ENCODE results near the gene LEAP2. TPM values are rescaled to one million over a fixed set of nuclear protein-coding genes. Genes with fewer than 3 reads are reported as not detected.

LEAP2 gene
- total RNA-seq, 2 experiments from 2014 or later: 4.4 to 4.5 TPM

DNA sequence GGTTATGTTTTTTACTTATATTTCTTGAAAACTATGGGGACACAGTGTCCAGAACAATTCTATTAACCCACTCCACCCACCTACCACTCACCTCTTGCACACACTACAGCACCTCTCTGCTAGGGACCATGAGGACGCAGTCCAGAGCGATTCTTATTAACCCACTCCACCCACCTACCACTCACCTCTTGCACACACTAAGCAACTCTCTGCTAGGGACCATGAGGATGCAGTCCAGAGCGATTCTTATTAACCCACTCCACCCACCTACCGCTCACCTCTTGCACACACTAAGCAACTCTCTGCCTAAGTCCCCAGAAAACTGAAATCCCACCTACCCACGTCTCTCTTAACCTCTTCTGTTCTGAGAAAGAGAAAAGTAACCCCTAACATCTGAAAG, 40.9 kb upstream of the LEAP2 start:
- ATAC-seq (ENCODE audit: low read depth) (no peak), DNase-seq (no peak)
- peaks cover 6% of the 10 kb centered on the region for H3K4me1 Mint-ChIP-seq
- POLR2A ChIA-PET: no interaction called here
- no peak overlapping the region for H3K27ac Mint-ChIP-seq
- peaks cover 30% of the 10 kb centered on the region for H3K27me3 Mint-ChIP-seq
- no peaks in the 10 kb centered on the region for H3K36me3 Mint-ChIP-seq
- no peaks in the 10 kb centered on the region for H3K9me3 Mint-ChIP-seq
- H3K4me3 Mint-ChIP-seq: peak overlapping the region; percentile 4

DNA sequence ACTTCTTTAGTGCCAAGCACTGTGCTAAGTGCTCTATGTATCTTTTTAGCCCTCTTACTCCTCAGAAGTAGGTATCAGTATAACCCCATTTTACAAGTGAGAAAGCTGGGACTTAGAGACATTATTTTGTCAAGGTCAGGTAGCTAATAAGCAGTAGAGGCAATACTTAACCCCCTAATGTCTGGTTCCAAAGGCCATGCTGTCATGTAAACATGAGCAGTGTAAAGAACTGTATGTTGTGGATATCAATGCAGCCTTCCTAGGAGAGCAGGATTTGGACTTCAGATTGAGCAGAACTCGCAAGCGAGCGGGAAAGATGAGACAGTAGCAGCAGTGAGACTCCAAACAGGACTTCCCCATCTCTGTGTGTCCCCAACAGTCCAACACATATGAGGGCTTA, 39.4 kb upstream of the LEAP2 start:
- H3K27ac Mint-ChIP-seq: no peak overlapping the region
- H3K27me3 Mint-ChIP-seq: peaks cover 17% of the 10 kb centered on the region
- peaks cover 6% of the 10 kb centered on the region for H3K4me1 Mint-ChIP-seq
- no peaks in the 10 kb centered on the region for H3K9me3 Mint-ChIP-seq
- H3K4me3 Mint-ChIP-seq: no peak overlapping the region
- POLR2A ChIA-PET: no interaction called here
- H3K36me3 Mint-ChIP-seq: no peaks in the 10 kb centered on the region
- ATAC-seq (ENCODE audit: low read depth): no peak
- DNase-seq: no peak

DNA sequence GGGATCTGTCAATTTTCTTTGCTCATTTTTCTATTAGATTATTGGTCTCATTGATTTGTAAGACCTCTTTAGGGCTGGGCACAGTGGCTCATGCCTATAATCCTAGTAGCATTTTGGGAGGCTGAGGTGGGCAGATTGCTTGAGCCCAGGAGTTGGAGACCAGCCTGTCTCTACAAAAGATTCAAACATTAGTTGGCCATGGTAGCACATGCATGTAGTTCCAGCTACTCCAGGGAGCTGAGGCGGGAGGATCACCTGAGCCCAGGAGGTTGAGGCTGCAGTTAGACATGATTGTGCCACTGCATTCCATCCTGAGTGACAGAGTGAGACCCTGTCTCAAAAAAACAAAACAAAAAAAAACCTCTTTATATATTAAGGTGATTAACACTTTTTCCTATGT, 36.6 kb upstream of the LEAP2 start:
- H3K27me3 Mint-ChIP-seq: peaks cover 3% of the 10 kb centered on the region
- DNase-seq: no peak
- H3K36me3 Mint-ChIP-seq: no peaks in the 10 kb centered on the region
- H3K27ac Mint-ChIP-seq: no peak overlapping the region
- H3K4me1 Mint-ChIP-seq: no peaks in the 10 kb centered on the region
- H3K4me3 Mint-ChIP-seq: no peak overlapping the region
- H3K9me3 Mint-ChIP-seq: no peaks in the 10 kb centered on the region
- no peak for ATAC-seq (ENCODE audit: low read depth)
- POLR2A ChIA-PET: interaction anchor here (0.7 kb wide), 1 partner anchor 19 kb away, joined by 3 read pairs; no protein-coding TSS in a partner anchor

DNA sequence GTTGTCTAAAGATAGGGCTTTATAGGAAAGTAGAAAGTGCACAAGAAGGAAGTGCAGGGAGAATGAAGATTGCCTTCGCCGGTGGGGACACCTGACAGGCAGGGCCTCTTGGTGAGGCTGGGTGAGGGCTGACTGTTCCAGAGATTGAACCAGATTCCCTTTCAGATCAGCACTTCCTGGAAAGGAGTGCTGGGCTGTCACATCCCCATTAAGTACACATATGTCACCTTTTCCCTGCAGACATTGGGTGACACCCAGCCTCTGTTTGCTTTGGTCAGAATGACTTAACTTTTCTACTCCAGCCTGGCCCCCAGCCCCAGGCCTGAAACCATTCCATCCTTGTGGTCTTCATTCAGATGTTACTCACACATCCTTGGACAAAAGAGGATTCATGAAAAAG, 35.6 kb upstream of the LEAP2 start:
- no peaks in the 10 kb centered on the region for H3K36me3 Mint-ChIP-seq
- peaks cover under 1% of the 10 kb centered on the region for H3K27me3 Mint-ChIP-seq
- no peak overlapping the region for H3K27ac Mint-ChIP-seq
- DNase-seq: no peak
- no peaks in the 10 kb centered on the region for H3K9me3 Mint-ChIP-seq
- H3K4me3 Mint-ChIP-seq: no peak overlapping the region
- no peak for ATAC-seq (ENCODE audit: low read depth)
- POLR2A ChIA-PET: interaction anchor here (0.7 kb wide), 1 partner anchor 18 kb away, joined by 3 read pairs; no protein-coding TSS in a partner anchor
- no peaks in the 10 kb centered on the region for H3K4me1 Mint-ChIP-seq

DNA sequence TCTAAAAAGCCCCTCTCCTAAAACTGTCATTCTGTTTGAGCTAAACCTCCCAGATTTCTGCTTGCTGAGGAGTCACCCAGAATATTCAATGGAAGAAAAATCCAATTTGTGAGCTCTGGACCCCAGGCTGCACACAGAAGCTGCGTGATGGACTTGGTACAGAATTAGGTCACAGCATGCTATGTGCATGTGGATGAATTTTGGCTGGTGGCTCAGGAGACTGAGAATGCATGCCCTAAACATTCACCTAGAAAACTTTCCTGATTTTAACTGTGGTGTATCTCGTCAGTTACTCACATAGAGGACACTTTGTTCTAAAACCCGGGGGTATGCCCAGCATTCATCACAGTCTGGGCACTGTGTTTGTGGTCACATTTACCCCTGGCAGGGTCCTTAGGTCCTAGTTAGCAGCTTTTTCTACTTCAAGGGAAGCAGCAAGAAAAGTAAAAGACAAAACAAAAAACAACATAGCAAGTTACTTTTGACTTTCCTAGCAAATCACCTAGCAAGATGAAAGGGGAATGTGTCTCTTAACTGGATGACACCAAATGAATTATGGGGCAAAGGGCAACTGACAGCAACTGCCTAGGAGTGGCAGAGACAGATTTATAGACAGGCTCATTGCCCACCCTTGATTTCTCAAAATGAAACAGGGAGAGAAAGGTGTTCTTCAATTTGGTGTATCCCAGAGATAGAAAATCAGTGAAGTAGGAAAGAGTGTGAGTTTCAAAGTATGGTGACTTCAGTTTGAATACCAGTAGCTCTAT, 34.8 kb upstream of the LEAP2 start:
- Mint-ChIP-seq H3K36me3 (no peaks in the 10 kb centered on the region), H3K9me3 (no peaks in the 10 kb centered on the region)

DNA sequence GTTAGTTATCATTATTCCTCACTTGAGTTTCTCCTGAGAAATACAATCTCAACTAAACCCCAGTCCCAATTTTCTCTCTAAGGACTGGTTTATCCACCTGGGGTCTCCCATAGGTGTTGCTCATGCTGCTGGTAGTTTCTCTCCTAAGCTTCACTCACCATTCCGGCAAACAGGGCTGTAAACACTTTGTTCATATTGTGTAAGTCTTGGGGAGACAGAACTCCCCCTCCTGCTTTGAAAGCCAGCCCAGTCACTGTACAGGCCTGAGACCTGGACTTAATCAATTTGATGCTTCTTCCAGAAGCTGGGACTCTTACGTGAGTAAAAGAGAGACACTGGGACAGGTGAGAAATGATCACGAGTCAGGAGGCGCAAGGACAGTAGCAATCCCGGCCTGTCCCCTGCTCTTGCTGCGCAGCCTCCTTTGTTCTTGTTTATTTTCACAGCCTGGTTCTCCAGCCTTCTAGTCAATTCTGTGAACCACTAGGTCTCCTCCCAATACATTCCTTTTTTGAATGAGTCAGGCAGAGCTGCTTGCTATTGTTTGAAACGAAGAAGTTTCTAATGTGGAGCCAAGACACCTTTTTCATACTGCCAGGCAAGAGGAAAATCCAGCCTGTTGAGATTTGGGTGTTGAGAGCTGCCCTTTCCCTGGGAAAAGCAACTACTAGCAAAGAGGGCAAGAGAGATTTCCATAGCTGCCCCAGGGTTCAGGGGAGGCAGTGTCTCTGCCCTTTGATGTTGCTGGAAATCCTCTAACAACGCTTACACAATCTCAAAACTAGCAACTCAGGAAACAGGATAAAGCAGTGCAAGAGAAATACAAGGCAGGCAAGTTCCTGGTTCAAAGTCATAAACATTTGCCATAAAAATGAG, 33.8 kb upstream of the LEAP2 start:
- DNase-seq (no peak), ATAC-seq (ENCODE audit: low read depth) (no peak)
- Mint-ChIP-seq H3K4me1 (no peaks in the 10 kb centered on the region), H3K36me3 (no peaks in the 10 kb centered on the region), H3K27ac (no peak overlapping the region), H3K4me3 (no peak overlapping the region), H3K9me3 (no peaks in the 10 kb centered on the region), H3K27me3 (no peaks in the 10 kb centered on the region)
- POLR2A ChIA-PET: no interaction called here

More for the DNA sequence above, 34.8 kb upstream of the LEAP2 start:
- Mint-ChIP-seq H3K27ac (no peak overlapping the region), H3K4me3 (no peak overlapping the region), H3K4me1 (no peaks in the 10 kb centered on the region), H3K27me3 (no peaks in the 10 kb centered on the region)
- DNase-seq: no peak
- POLR2A ChIA-PET: no interaction called here
- no peak for ATAC-seq (ENCODE audit: low read depth)

DNA sequence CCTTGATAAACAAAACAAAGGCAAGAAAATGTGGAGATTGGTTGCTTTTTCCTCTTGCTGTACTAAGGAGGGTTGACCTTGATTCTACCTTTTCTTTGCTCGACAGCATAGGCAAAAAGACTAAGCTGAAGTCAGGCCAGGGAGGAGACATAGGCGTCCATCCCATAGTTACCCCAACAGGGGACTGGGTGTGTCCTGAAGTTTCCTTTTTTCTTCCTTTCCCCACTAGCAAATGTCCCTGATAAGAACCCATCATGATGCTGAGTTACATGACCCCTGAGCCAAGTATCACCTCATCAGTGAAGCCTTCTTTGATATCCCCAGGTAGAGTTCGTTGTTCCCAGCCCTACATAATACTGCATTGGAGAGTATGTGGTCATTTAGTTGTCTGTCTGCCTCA, 33.2 kb upstream of the LEAP2 start:
- no peak for DNase-seq
- H3K9me3 Mint-ChIP-seq: no peaks in the 10 kb centered on the region
- no peak overlapping the region for H3K27ac Mint-ChIP-seq
- H3K4me1 Mint-ChIP-seq: no peaks in the 10 kb centered on the region
- no peaks in the 10 kb centered on the region for H3K36me3 Mint-ChIP-seq
- no peak for ATAC-seq (ENCODE audit: low read depth)
- no peak overlapping the region for H3K4me3 Mint-ChIP-seq
- no peaks in the 10 kb centered on the region for H3K27me3 Mint-ChIP-seq
- POLR2A ChIA-PET: no interaction called here

DNA sequence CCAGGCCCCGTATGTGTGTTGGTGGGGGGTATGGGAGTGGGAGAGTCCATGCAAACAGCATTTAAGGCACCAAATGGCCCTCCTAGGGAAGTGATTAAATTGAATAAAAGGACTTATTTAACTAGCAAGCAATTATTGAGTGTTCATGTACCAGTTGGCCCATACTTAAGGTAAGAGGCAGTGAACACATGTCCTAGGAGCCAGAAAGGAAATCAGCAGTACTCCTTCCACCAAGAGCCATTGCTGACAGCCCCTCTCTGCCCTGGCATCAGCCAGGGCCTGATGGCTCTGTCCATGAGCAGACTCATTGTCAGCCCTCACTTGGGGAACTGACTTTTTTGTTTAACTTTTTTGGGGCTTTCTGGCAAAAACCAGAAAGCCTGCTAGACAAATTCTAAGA, 32.6 kb upstream of the LEAP2 start:
- Mint-ChIP-seq H3K27ac (no peak overlapping the region), H3K27me3 (no peaks in the 10 kb centered on the region), H3K4me3 (no peak overlapping the region), H3K36me3 (no peaks in the 10 kb centered on the region), H3K4me1 (no peaks in the 10 kb centered on the region), H3K9me3 (no peaks in the 10 kb centered on the region)
- ATAC-seq (ENCODE audit: low read depth): no peak
- POLR2A ChIA-PET: interaction anchor here (0.6 to 1.2 kb wide), 2 partner anchors 17 to 25 kb away, joined by 3 to 5 read pairs; no protein-coding TSS in a partner anchor
- DNase-seq: no peak

DNA sequence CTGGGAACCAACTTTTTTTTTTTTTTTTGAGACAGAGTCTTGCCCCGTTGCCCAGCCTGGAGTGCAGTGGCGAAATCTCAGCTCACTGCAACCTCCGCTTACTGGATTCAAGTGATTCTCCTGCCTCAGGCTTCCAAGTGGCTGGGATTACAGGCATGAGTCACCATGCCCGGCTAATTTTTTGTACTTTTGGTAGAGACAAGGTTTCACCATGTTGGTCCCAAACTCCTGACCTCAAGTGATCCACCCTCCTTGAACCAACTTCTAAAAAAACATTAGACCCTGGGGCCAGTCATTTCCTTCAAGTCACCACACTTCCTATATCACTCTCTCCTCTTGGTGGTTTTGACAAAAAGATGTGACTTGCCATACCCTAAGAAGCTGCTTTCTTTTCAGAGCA, 32.2 kb upstream of the LEAP2 start:
- peak; percentile 47 for ATAC-seq (ENCODE audit: low read depth)
- Mint-ChIP-seq H3K9me3 (no peaks in the 10 kb centered on the region), H3K27ac (no peak overlapping the region), H3K4me3 (no peak overlapping the region), H3K4me1 (no peaks in the 10 kb centered on the region), H3K36me3 (no peaks in the 10 kb centered on the region), H3K27me3 (no peaks in the 10 kb centered on the region)
- POLR2A ChIA-PET: interaction anchor here (0.6 to 1.2 kb wide), 2 partner anchors 16 to 24 kb away, joined by 3 to 5 read pairs; no protein-coding TSS in a partner anchor
- no peak for DNase-seq

GRCh38 chr5:132848270-132848669, 25.2 kb upstream of the LEAP2 start:
- peaks cover 8% of the 10 kb centered on the region for H3K27me3 Mint-ChIP-seq
- H3K4me1 Mint-ChIP-seq: no peaks in the 10 kb centered on the region
- no peak for ATAC-seq (ENCODE audit: low read depth)
- no peaks in the 10 kb centered on the region for H3K36me3 Mint-ChIP-seq
- H3K9me3 Mint-ChIP-seq: no peaks in the 10 kb centered on the region
- POLR2A ChIA-PET: no interaction called here
- no peak for DNase-seq
- H3K4me3 Mint-ChIP-seq: no peak overlapping the region
- H3K27ac Mint-ChIP-seq: no peak overlapping the region

DNA sequence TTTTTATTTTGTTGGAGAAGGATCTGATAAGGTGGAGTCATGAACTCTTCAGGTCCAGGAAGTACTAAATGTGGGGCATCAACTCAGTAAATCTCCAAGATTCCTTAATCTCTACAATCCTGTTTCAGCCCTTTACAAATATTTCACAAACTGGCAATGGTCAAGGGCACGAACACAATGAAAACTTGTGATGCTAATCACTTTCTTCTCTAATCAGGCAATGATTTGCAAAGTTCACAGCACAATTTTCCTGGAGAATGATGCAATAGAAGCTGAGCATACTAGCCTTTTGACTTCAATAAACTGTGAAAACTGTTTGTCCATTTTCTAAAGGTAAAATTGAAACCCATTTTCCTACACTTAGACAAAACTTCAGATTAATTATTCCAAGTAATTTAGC, 24.1 kb upstream of the LEAP2 start:
- Mint-ChIP-seq H3K9me3 (no peaks in the 10 kb centered on the region), H3K4me1 (peaks cover 5% of the 10 kb centered on the region), H3K4me3 (no peak overlapping the region), H3K27me3 (peaks cover 8% of the 10 kb centered on the region), H3K27ac (no peak overlapping the region), H3K36me3 (no peaks in the 10 kb centered on the region)
- POLR2A ChIA-PET: no interaction called here
- no peak for DNase-seq
- ATAC-seq (ENCODE audit: low read depth): no peak

- Mint-ChIP-seq H3K27me3 (peaks cover 8% of the 10 kb centered on the region), H3K9me3 (no peaks in the 10 kb centered on the region), H3K27ac (no peak overlapping the region), H3K4me1 (peaks cover 5% of the 10 kb centered on the region), H3K4me3 (no peak overlapping the region), H3K36me3 (no peaks in the 10 kb centered on the region)
- ATAC-seq (ENCODE audit: low read depth): no peak
- DNase-seq: no peak
- POLR2A ChIA-PET: no interaction called here
These were observed 23.4 kb upstream of the LEAP2 start for GRCh38 chr5:132850066-132850465.

DNA sequence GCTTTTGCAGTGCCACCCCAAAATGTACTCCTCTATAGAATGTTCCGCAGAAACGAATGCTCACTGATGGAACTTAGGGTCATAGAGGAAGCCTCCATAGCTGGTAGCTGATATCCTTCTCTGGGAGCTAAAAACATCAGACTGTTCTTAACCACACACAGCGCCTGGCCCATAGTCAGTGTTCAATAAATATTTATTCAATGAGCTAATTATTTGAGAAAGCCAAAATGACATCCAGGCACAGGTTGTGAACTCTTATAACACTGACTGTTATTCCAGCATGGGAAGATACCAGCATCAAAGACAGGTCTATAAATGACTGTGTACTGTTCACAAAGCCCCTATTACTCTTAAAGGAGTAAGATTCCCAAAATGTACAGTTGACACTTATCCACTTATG, 20.1 kb upstream of the LEAP2 start:
- Mint-ChIP-seq H3K36me3 (no peaks in the 10 kb centered on the region), H3K4me1 (peaks cover 5% of the 10 kb centered on the region), H3K9me3 (no peaks in the 10 kb centered on the region), H3K27me3 (peaks cover 17% of the 10 kb centered on the region), H3K4me3 (no peak overlapping the region), H3K27ac (no peak overlapping the region)
- ATAC-seq (ENCODE audit: low read depth): no peak
- no peak for DNase-seq
- POLR2A ChIA-PET: interaction anchor here (1.0 kb wide), 1 partner anchor 13 kb away, joined by 3 read pairs; the partner anchor contains the start of gene GDF9

DNA sequence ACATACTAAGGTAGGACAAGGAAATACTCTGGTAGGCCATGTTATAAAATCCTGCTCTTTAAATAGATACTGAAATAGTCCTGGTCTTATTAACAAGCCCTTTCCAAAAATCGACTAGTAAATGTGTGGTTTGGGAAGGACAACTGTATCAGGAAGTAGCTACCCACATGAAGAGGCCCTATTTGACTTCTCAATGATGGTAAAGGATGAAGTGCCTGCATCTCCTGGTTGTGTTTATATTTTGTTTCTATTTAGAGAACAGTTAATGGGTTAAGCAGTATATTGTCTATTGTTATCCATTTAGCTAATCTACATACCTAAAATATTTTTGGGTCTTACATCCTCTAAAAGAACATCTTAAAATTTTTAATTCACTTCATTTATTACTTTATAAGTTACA, 19.7 kb upstream of the LEAP2 start:
- Mint-ChIP-seq H3K36me3 (no peaks in the 10 kb centered on the region), H3K27me3 (peaks cover 14% of the 10 kb centered on the region), H3K9me3 (no peaks in the 10 kb centered on the region), H3K4me1 (peaks cover 5% of the 10 kb centered on the region), H3K27ac (no peak overlapping the region), H3K4me3 (no peak overlapping the region)
- POLR2A ChIA-PET: interaction anchor here (1.0 kb wide), 1 partner anchor 12 kb away, joined by 3 read pairs; the partner anchor contains the start of gene GDF9
- no peak for ATAC-seq (ENCODE audit: low read depth)
- no peak for DNase-seq

Measured in activated naive CD8-positive, alpha-beta T cell treated with anti-CD3 and anti-CD28 coated beads, Interleukin-2, amount 10 ng/mL, durations not matched to agents 7 days and 5 days (primary cell).